ENCODE measurements around the gene AGPAT3. TPM values are rescaled to one million over a fixed set of nuclear protein-coding genes. Genes with fewer than 3 reads are reported as not detected.

Gene AGPAT3
- total RNA-seq, 1 experiment from 2014 or later, result 13.0 TPM

DNA sequence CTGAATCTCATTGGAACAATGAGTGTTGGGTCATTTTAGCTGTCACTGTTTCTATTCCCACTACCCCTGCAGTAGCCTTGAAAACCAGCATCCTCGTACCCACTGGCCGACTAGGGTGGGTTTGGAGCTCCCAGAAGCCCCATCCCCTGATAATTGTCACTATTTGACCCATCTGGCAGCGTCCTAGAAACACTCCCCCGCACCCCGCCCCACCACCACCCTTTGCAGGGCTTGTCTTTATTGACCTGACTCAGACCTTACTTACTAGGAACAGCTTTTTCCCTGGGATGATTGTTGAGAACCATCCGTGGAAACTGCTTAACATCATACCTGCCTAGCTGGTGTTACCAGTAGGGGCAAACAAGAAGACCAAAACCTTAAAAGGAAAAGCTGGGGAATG lies 28.4 kb upstream of the AGPAT3 start:
- Histone ChIP-seq H2BK120ac (ENCODE audit: low read depth, low read length, poor library complexity, severe bottlenecking) (no peak overlapping the region), H3K4me1 (ENCODE audit: insufficient read depth, low read length) (no peaks in the 10 kb centered on the region), H2BK12ac (ENCODE audit: insufficient read length, low read depth, low read length) (no peak overlapping the region), H3T11ph (ENCODE audit: low read length) (no peak overlapping the region), H3K4ac (ENCODE audit: low read depth, low read length) (no peak overlapping the region), H2BK20ac (ENCODE audit: low read depth, low read length, poor library complexity, severe bottlenecking) (no peak overlapping the region), H4K5ac (ENCODE audit: insufficient read length, low read depth, low read length) (no peak overlapping the region), H2AK5ac (ENCODE audit: insufficient read length, low read length) (no peak overlapping the region), H2AFZ (ENCODE audit: low read length) (no peak overlapping the region), H4K8ac (replicated peaks; ENCODE audit: insufficient read length, low read depth, low read length) (no peak overlapping the region), H2BK15ac (ENCODE audit: low read depth, low read length) (no peak overlapping the region), H2BK5ac (ENCODE audit: insufficient read length, low read length) (no peak overlapping the region), H3K79me2 (ENCODE audit: insufficient read depth, low read length) (no peaks in the 10 kb centered on the region), H3K4me2 (ENCODE audit: insufficient read depth, insufficient read length, low read length) (no peak overlapping the region), H3K27ac (ENCODE audit: insufficient read length, low read depth, low read length) (no peak overlapping the region), H3K23ac (ENCODE audit: insufficient read length, low read depth, low read length) (no peak overlapping the region), H3K56ac (ENCODE audit: insufficient read length, low read depth, low read length) (no peak overlapping the region), H3K18ac (ENCODE audit: insufficient read length, low read depth, low read length) (no peak overlapping the region), H3K79me1 (ENCODE audit: insufficient read depth, low read depth, low read length, poor library complexity, severe bottlenecking) (no peaks in the 10 kb centered on the region), H4K20me1 (ENCODE audit: control insufficient read depth, insufficient read depth, insufficient read length) (no peaks in the 10 kb centered on the region), H4K91ac (ENCODE audit: insufficient read length, low read depth, low read length) (no peak overlapping the region), H3K9ac (ENCODE audit: extremely low read depth, insufficient read length, low read length) (no peak overlapping the region), H3K27me3 (ENCODE audit: insufficient read depth, low read length) (no peaks in the 10 kb centered on the region), H3K14ac (ENCODE audit: insufficient read depth, low read length) (no peak overlapping the region), H3K23me2 (ENCODE audit: insufficient read length, low read depth, low read length, poor library complexity, severe bottlenecking) (no peaks in the 10 kb centered on the region), H3K9me3 (ENCODE audit: control insufficient read depth, low read depth, low read length) (no peaks in the 10 kb centered on the region)
- TF ChIP-seq, protein P1, sequence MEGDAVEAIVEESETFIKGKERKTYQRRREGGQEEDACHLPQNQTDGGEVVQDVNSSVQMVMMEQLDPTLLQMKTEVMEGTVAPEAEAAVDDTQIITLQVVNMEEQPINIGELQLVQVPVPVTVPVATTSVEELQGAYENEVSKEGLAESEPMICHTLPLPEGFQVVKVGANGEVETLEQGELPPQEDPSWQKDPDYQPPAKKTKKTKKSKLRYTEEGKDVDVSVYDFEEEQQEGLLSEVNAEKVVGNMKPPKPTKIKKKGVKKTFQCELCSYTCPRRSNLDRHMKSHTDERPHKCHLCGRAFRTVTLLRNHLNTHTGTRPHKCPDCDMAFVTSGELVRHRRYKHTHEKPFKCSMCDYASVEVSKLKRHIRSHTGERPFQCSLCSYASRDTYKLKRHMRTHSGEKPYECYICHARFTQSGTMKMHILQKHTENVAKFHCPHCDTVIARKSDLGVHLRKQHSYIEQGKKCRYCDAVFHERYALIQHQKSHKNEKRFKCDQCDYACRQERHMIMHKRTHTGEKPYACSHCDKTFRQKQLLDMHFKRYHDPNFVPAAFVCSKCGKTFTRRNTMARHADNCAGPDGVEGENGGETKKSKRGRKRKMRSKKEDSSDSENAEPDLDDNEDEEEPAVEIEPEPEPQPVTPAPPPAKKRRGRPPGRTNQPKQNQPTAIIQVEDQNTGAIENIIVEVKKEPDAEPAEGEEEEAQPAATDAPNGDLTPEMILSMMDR (conservative IDR thresholded peaks at IDR 0.05), result no peak
- no peak for DNase-seq
- Mint-ChIP-seq H3K27ac (no peak overlapping the region), H3K36me3 (ENCODE audit: insufficient read depth in 1 of 3, low read depth in 3 of 3) (peaks cover 0 to 4% (median 0%) of the 10 kb centered on the region in 3 experiments; a peak in 2 of 7 replicates), H3K27me3 (ENCODE audit: low read depth) (no peaks in the 10 kb centered on the region), H3K9me3 (peaks cover 6% of the 10 kb centered on the region in 2 experiments), H3K4me1 (peaks cover 5 to 10% of the 10 kb centered on the region in 2 experiments; a peak in 2 of 4 replicates), H3K4me3 (no peak overlapping the region; a peak in 1 of 5 replicates)
- no CpG with 5 or more reads among the region's 6 CpGs for WGBS (ENCODE audit: extremely low coverage, insufficient read length, low lambda C conversion rate)
